Measurements from ENCODE around the gene ILDR1. TPM values are rescaled to one million over a fixed set of nuclear protein-coding genes. Genes with fewer than 3 reads are reported as not detected.

Gene ILDR1
- total RNA-seq, 4 donors from 2014 or later = 1.9 TPM; not detected in 3

- no peaks in the 10 kb centered on the region for H3K36me3 ChIP-seq
- H3K4me1 ChIP-seq = no peaks in the 10 kb centered on the region
- no peak overlapping the region for H3K4me3 ChIP-seq
- TF ChIP-seq CTCF (IDR thresholded peaks at IDR 0.05) (no peak), POLR2A (IDR thresholded peaks at IDR 0.05) (no peak)
- DNase-seq = no peak
- H3K9me3 ChIP-seq = no peaks in the 10 kb centered on the region
- H3K27me3 ChIP-seq = no peaks in the 10 kb centered on the region
- H3K27ac ChIP-seq = no peak overlapping the region
- intact Hi-C loops (cut with DNase I; ENCODE audit: low total_unique reads) = no loop called here
Observed at GRCh38 chr3:122003606-122004005, 18.4 kb downstream of the ILDR1 start.

GRCh38 chr3:122003112-122003511 lies 18.9 kb downstream of the ILDR1 start:
- H3K27me3 ChIP-seq = no peaks in the 10 kb centered on the region
- no peak overlapping the region for H3K4me3 ChIP-seq
- H3K4me1 ChIP-seq = no peaks in the 10 kb centered on the region
- no peak overlapping the region for H3K27ac ChIP-seq
- no peak for TF ChIP-seq POLR2A (IDR thresholded peaks at IDR 0.05)
- no peak for TF ChIP-seq CTCF (IDR thresholded peaks at IDR 0.05)
- no peaks in the 10 kb centered on the region for H3K36me3 ChIP-seq
- intact Hi-C loops (cut with DNase I; ENCODE audit: low total_unique reads) = no loop called here
- no peaks in the 10 kb centered on the region for H3K9me3 ChIP-seq
- no peak for DNase-seq

- DNase-seq = no peak
- no peaks in the 10 kb centered on the region for H3K4me1 ChIP-seq
- no peaks in the 10 kb centered on the region for H3K9me3 ChIP-seq
- no peak overlapping the region for H3K27ac ChIP-seq
- no peaks in the 10 kb centered on the region for H3K36me3 ChIP-seq
- TF ChIP-seq CTCF (IDR thresholded peaks at IDR 0.05) (no peak), POLR2A (IDR thresholded peaks at IDR 0.05) (no peak)
- H3K4me3 ChIP-seq = no peak overlapping the region
- no peaks in the 10 kb centered on the region for H3K27me3 ChIP-seq
- intact Hi-C loops (cut with DNase I; ENCODE audit: low total_unique reads) = no loop called here
Observed at GRCh38 chr3:122002611-122003010, 19.4 kb downstream of the ILDR1 start.

- intact Hi-C loops (cut with DNase I; ENCODE audit: low total_unique reads) = no loop called here
- Histone ChIP-seq H3K27ac (no peak overlapping the region), H3K4me3 (no peak overlapping the region), H3K36me3 (no peaks in the 10 kb centered on the region), H3K9me3 (no peaks in the 10 kb centered on the region), H3K27me3 (no peaks in the 10 kb centered on the region), H3K4me1 (no peaks in the 10 kb centered on the region)
- no peak for DNase-seq
- TF ChIP-seq POLR2A (IDR thresholded peaks at IDR 0.05) (no peak), CTCF (IDR thresholded peaks at IDR 0.05) (no peak)
Observed at GRCh38 chr3:122001892-122002291, 20.2 kb downstream of the ILDR1 start.

GRCh38 chr3:122000936-122001605 lies 21.0 kb downstream of the ILDR1 start:
- no peak for DNase-seq

More at GRCh38 chr3:122000936-122001605, 21.0 kb downstream of the ILDR1 start:
- intact Hi-C loops (cut with DNase I; ENCODE audit: low total_unique reads) = no loop called here
- Histone ChIP-seq H3K4me3 (no peak overlapping the region), H3K4me1 (no peaks in the 10 kb centered on the region), H3K9me3 (no peaks in the 10 kb centered on the region), H3K36me3 (no peaks in the 10 kb centered on the region), H3K27me3 (no peaks in the 10 kb centered on the region), H3K27ac (no peak overlapping the region)
- TF ChIP-seq POLR2A (IDR thresholded peaks at IDR 0.05) = no peak
- TF ChIP-seq CTCF (IDR thresholded peaks at IDR 0.05) = no peak

Data from uterus (tissue), 4 donors.